Measurements from ENCODE around the gene PBX1. TPM values are rescaled to one million over a fixed set of nuclear protein-coding genes. Genes with fewer than 3 reads are reported as not detected.

Gene PBX1
- total and polyA plus RNA-seq, 2 experiments from 2014 or later: 9.7 to 38.8 TPM

DNA sequence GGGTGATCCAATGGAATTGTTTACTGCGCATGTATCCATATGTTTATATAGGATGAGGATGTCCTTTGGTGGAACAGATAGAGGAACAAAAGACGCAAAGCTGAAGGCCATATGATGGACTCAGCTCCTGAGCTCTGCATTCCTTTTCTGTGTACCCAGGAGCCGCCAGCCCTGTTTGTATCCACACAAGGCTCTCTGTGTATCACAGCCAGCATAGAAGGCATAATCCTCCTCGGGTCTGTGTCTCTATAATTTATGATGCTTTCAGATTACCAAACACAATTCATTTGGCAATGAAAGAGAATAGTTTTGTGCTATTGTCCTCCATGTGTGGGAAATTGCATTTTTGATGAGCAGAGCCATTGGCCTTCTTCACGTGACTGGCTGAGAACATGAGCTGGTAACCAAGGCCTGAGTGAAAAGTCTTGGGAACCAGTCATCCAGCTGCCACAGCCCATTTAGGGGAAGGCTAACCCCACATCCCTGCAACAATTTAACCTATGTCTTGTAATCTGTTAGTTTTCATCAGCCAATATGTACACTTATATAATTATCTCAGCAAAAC, 119.2 kb downstream of the PBX1 start:
- Histone ChIP-seq H3K4me2 (ENCODE audit: unreplicated experiment) (no peak overlapping the region), H3K27ac (no peak overlapping the region), H4K20me1 (ENCODE audit: insufficient read depth) (no peaks in the 10 kb centered on the region), H3K27me3 (replicated peaks; ENCODE audit: insufficient read depth) (no peaks in the 10 kb centered on the region), H3K9me2 (ENCODE audit: insufficient read depth) (no peaks in the 10 kb centered on the region), H3K4me1 (ENCODE audit: insufficient read depth) (peaks cover 6% of the 10 kb centered on the region; the same call in 1 of the 2 replicates), H3F3A (ENCODE audit: insufficient read depth) (no peaks in the 10 kb centered on the region), H2AFZ (no peak overlapping the region), H3K9ac (no peak overlapping the region), H3K36me3 (ENCODE audit: low read depth) (no peaks in the 10 kb centered on the region; the same call in 1 of the 2 replicates), H3K4me3 (no peak overlapping the region), H3K79me2 (ENCODE audit: insufficient read depth) (peaks cover 62% of the 10 kb centered on the region), H3K9me3 (ENCODE audit: low read depth) (no peaks in the 10 kb centered on the region)
- TF ChIP-seq EZH2phosphoT487 (IDR thresholded peaks at IDR 0.05; ENCODE audit: insufficient read depth, low read depth) (no peak), EZH2 (IDR thresholded peaks at IDR 0.05; ENCODE audit: insufficient read depth, poor library complexity, severe bottlenecking) (no peak)
- in situ Hi-C loops (cut with MboI): no loop called here
- 65 to 70% methylated on average over 5 of the region's 5 CpGs for WGBS, 2 experiments (ENCODE audit: low coverage in 1 of 2, low lambda C conversion rate in 2 of 2, missing lambda C conversion rate in 2 of 2)
- peak; percentile 26 for DNase-seq

DNA sequence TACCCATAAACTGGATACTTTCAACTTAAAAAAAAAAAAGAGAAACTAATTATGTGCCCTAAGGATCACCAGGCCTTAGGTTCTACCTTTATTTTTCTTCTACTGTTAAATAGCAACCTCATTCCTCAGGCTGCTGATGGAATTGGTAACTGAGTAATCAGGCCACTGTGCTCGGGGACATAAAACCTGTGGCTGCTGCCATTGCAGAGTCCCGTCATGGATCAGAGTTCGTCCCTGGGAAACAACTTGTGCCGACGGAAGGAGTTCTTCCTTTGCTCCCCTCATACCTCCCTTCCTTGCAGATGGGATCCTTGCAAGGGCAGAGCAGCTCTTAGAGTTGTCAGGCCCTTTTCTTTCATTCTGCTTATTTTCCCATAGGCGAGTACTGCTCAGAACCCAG, 123.6 kb downstream of the PBX1 start:
- no peak for DNase-seq

DNA sequence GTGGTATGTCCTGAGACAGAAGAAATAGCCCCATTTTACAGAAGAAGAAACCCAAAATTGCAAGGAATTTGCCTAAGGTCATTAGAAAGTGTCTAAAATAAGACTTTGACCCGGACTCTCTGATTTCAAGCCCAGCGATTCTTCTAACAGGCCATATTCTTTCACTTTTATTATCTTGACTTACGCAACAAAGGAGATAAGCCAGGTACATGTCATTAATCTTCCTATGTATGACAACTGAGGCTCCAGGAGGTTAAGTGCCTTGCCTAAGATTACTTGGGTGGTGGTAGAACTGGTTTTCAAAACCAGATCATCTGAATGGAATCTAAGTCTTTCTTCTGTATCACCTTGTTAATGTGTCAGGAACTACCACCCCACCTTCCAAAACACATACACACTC, 124.3 kb downstream of the PBX1 start:
- Histone ChIP-seq H3K9me3 (ENCODE audit: low read depth) (no peaks in the 10 kb centered on the region), H3K4me1 (ENCODE audit: insufficient read depth) (no peaks in the 10 kb centered on the region), H3K36me3 (ENCODE audit: low read depth) (peaks cover 4% of the 10 kb centered on the region; the same call in 1 of the 2 replicates), H3F3A (ENCODE audit: insufficient read depth) (no peaks in the 10 kb centered on the region), H4K20me1 (ENCODE audit: insufficient read depth) (no peaks in the 10 kb centered on the region), H3K4me3 (no peak overlapping the region), H3K9ac (no peak overlapping the region), H3K9me2 (ENCODE audit: insufficient read depth) (no peaks in the 10 kb centered on the region), H3K79me2 (ENCODE audit: insufficient read depth) (peaks cover 22% of the 10 kb centered on the region), H3K27me3 (replicated peaks; ENCODE audit: insufficient read depth) (no peaks in the 10 kb centered on the region), H2AFZ (no peak overlapping the region), H3K27ac (no peak overlapping the region), H3K4me2 (ENCODE audit: unreplicated experiment) (no peak overlapping the region)
- DNase-seq: no peak
- TF ChIP-seq EZH2phosphoT487 (IDR thresholded peaks at IDR 0.05; ENCODE audit: insufficient read depth, low read depth) (no peak), EZH2 (IDR thresholded peaks at IDR 0.05; ENCODE audit: insufficient read depth, poor library complexity, severe bottlenecking) (no peak)
- in situ Hi-C loops (cut with MboI): no loop called here
- 98 to 99% methylated on average over 3 of the region's 3 CpGs for WGBS, 2 experiments (ENCODE audit: low coverage in 1 of 2, low lambda C conversion rate in 2 of 2, missing lambda C conversion rate in 2 of 2)

More for the DNA sequence above, 123.6 kb downstream of the PBX1 start:
- Histone ChIP-seq H3K9me3 (ENCODE audit: low read depth) (no peaks in the 10 kb centered on the region), H3K27me3 (replicated peaks; ENCODE audit: insufficient read depth) (no peaks in the 10 kb centered on the region), H2AFZ (no peak overlapping the region), H3K9me2 (ENCODE audit: insufficient read depth) (no peaks in the 10 kb centered on the region), H3K4me3 (no peak overlapping the region), H3K4me2 (ENCODE audit: unreplicated experiment) (no peak overlapping the region), H4K20me1 (ENCODE audit: insufficient read depth) (no peaks in the 10 kb centered on the region), H3K9ac (no peak overlapping the region), H3K79me2 (ENCODE audit: insufficient read depth) (peaks cover 29% of the 10 kb centered on the region), H3K4me1 (ENCODE audit: insufficient read depth) (no peaks in the 10 kb centered on the region), H3F3A (ENCODE audit: insufficient read depth) (no peaks in the 10 kb centered on the region), H3K36me3 (ENCODE audit: low read depth) (peaks cover 4% of the 10 kb centered on the region; the same call in 1 of the 2 replicates), H3K27ac (no peak overlapping the region)
- WGBS, 2 experiments (ENCODE audit: low coverage in 1 of 2, low lambda C conversion rate in 2 of 2, missing lambda C conversion rate in 2 of 2): 96 to 98% methylated on average over 6 of the region's 6 CpGs
- in situ Hi-C loops (cut with MboI): no loop called here
- TF ChIP-seq EZH2 (IDR thresholded peaks at IDR 0.05; ENCODE audit: insufficient read depth, poor library complexity, severe bottlenecking) (no peak), EZH2phosphoT487 (IDR thresholded peaks at IDR 0.05; ENCODE audit: insufficient read depth, low read depth) (no peak)

DNA sequence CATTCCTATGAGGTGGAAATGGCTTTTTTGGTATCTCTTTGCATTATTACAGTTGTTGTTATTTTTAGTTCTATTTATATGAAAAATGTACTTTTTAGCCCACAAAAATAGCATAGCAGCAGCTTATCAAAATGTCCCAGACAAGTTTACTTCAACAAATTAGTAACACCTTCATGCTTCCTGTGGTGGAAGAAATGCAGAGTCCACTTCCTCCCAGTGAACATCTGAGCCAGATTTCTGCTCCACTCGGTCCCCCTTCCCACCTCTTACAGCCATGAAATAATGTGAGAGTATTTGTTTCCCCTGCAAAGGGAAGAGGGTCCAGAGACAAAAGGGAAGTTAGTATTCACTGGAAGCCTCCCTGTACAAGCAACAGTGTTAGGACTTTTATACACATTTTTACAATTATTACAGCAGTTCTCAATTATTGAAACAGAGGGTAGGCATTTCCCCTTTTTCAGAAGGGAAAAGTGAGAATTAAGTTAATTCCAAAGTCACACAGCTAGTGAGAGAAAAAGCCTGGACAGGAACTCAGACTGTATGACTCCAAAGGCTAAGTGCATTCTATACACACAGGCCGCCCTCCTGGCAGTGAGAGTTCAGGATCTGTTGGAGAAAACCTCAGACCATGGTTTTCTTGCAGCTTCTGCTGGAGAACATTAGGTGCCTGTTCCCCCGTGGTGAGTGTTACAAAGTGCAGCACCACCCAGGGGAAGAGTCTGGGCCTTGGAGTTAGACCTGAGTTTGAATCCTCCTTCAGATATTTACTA, 126.5 kb downstream of the PBX1 start:
- DNase-seq: no peak
- TF ChIP-seq EZH2phosphoT487 (IDR thresholded peaks at IDR 0.05; ENCODE audit: insufficient read depth, low read depth) (no peak), EZH2 (IDR thresholded peaks at IDR 0.05; ENCODE audit: insufficient read depth, poor library complexity, severe bottlenecking) (no peak)
- in situ Hi-C loops (cut with MboI): no loop called here
- 50 to 54% methylated on average over 3 of the region's 3 CpGs for WGBS, 2 experiments (ENCODE audit: low coverage in 1 of 2, low lambda C conversion rate in 2 of 2, missing lambda C conversion rate in 2 of 2)
- H3K36me3 ChIP-seq (ENCODE audit: low read depth): peaks cover 4% of the 10 kb centered on the region; the same call in 1 of the 2 replicates
- H3K9me2 ChIP-seq (ENCODE audit: insufficient read depth): no peaks in the 10 kb centered on the region
- H3K79me2 ChIP-seq (ENCODE audit: insufficient read depth): peaks cover 13% of the 10 kb centered on the region
- H2AFZ ChIP-seq: no peak overlapping the region
- no peaks in the 10 kb centered on the region for H3K4me1 ChIP-seq (ENCODE audit: insufficient read depth)
- no peaks in the 10 kb centered on the region for H3K27me3 ChIP-seq (replicated peaks; ENCODE audit: insufficient read depth)
- H3K4me3 ChIP-seq: no peak overlapping the region
- no peak overlapping the region for H3K27ac ChIP-seq
- H3K4me2 ChIP-seq (ENCODE audit: unreplicated experiment): no peak overlapping the region
- H3K9ac ChIP-seq: no peak overlapping the region
- H4K20me1 ChIP-seq (ENCODE audit: insufficient read depth): no peaks in the 10 kb centered on the region
- H3K9me3 ChIP-seq (ENCODE audit: low read depth): no peaks in the 10 kb centered on the region
- no peaks in the 10 kb centered on the region for H3F3A ChIP-seq (ENCODE audit: insufficient read depth)
